HG02981 (cell line): Measurements from ENCODE around the gene HIP1R.

Experiments used
- ATAC-seq: cut with Tn5 transposase; IDR thresholded peaks from one replicate; pipeline ENCODE4 v1.9.1; 2021; ENCODE audit warnings: mild to moderate bottlenecking, moderate library complexity; ENCODE audit not compliant: unreplicated experiment

The HIP1R gene

GRCh38 chr12:122827258-122827657 is 8.0 kb upstream of the HIP1R start:
- no peak for ATAC-seq

GRCh38 chr12:122830517-122831214 is 4.6 kb upstream of the HIP1R start:
- no peak for ATAC-seq

- ATAC-seq, result no peak
Observed at GRCh38 chr12:122834104-122834920, 945 bp upstream of the HIP1R start.

- no peak for ATAC-seq
Observed at GRCh38 chr12:122835750-122836026, 431 bp downstream of the HIP1R start.

GRCh38 chr12:122836027-122836921 is 1.0 kb downstream of the HIP1R start:
- peak; percentile 44 for ATAC-seq

- ATAC-seq, result no peak
Observed at GRCh38 chr12:122837306-122838265, 2.3 kb downstream of the HIP1R start.

- no peak for ATAC-seq
Observed at GRCh38 chr12:122838841-122839240, 3.6 kb downstream of the HIP1R start.

GRCh38 chr12:122839907-122840554 is 4.8 kb downstream of the HIP1R start:
- no peak for ATAC-seq

GRCh38 chr12:122840580-122841513 is 5.6 kb downstream of the HIP1R start:
- ATAC-seq, result no peak

- no peak for ATAC-seq
Observed at GRCh38 chr12:122841544-122842321, 6.5 kb downstream of the HIP1R start.

- no peak for ATAC-seq
Observed at GRCh38 chr12:122842505-122843405, 7.5 kb downstream of the HIP1R start.

GRCh38 chr12:122843455-122843854 is 8.2 kb downstream of the HIP1R start:
- no peak for ATAC-seq

GRCh38 chr12:122844366-122844971 is 9.2 kb downstream of the HIP1R start:
- ATAC-seq, result no peak

GRCh38 chr12:122845041-122845864 is 10.0 kb downstream of the HIP1R start:
- no peak for ATAC-seq

GRCh38 chr12:122845865-122846621 is 10.8 kb downstream of the HIP1R start:
- no peak for ATAC-seq
